Heart left ventricle (tissue), 13 donors: ENCODE data around the gene THAP4.

Experiments
- POLR2A ChIP-seq, 2 donors: fragments of 450-650 bp; IDR thresholded peaks; one replicate each; pipeline ENCODE4 v1.6.1; 2017; ENCODE audit warnings: antibody characterized with exemption in 2 of 2, mild to moderate bottlenecking in 2 of 2, moderate library complexity in 2 of 2
- TF ChIP-seq, protein P1 (sequence below), 12 donors: fragments of 200-600 bp; sonication (generic) in 4 of 12; IDR thresholded peaks; one replicate each; pipeline versions ENCODE4 v1.5.0 to v1.8.0; 2018 to 2022; ENCODE audit warnings: antibody characterized with exemption in 12 of 12, mild to moderate bottlenecking in 5 of 12
- donor health status: ischemic (EF 13 %, LVEDD 7.1; RV severe dilation, severe dysfunction).
- donor health status: DM: no; HTN: yes; CAD: no.
- donor health status: DM: no; HTN: no; CAD: no.
- donor health status: ischemic (EF 25% LVEDD 6.9; RV normal size, moderate dysfunction).
- donor health status: ischemic (EF 25% LVEDD 5.7; RV mildly dilated, moderate dysfunction).
- donor health status: ischemic (EF 35%, LVEDD 5.7; RV mildly dilated, moderate dysfunction).
- donor health status: nonischemic (EF 11% LVEDD 7.7; RV severe dilation, severe dysfunction).
- donor health status: DM: yes; HTN: yes; CAD: no.
- donor health status: PGD.
- donor health status: ischemic (EF 29% LVEDD 5.4; RV normal size, mild dysfunction).
- donor health status: nonischemic (EF 23%, LVEDD 6.1; RV moderate dilation, normal function).

DNA sequence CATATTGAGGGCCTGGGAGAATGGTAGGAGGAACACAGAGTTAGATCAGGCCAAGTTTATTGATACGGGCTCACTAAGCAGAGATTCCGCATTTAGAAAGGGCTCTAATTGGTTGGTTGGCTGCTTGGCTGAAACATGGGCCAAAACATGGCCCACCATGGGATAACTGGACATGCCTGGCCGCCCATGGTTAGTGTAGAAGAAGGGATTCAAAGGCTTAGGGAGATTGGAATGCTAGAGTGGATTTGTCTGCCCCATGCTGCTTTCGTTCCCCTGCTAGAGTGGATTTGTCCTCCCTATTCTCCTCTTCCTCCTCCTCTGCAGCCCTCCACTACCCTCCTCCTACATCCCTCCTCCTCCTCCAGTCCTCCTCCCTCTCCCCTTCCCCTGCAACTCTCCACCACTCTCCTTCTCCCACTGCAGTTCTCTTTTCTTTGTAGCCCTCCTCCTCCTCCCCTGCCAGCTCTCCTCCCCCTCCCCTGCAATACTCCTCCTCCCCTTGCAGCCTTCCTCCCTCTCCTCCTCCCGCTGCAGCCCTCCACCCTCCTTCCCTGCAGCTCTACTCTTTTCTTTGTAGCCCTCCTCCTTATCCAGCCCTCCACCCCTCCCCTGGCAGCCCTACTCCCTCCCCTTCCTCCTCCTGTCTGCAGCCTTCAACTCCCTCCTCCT lies 61.2 kb downstream of the THAP4 start:
- no peak for TF ChIP-seq POLR2A (IDR thresholded peaks at IDR 0.05)
- TF ChIP-seq, protein P1, sequence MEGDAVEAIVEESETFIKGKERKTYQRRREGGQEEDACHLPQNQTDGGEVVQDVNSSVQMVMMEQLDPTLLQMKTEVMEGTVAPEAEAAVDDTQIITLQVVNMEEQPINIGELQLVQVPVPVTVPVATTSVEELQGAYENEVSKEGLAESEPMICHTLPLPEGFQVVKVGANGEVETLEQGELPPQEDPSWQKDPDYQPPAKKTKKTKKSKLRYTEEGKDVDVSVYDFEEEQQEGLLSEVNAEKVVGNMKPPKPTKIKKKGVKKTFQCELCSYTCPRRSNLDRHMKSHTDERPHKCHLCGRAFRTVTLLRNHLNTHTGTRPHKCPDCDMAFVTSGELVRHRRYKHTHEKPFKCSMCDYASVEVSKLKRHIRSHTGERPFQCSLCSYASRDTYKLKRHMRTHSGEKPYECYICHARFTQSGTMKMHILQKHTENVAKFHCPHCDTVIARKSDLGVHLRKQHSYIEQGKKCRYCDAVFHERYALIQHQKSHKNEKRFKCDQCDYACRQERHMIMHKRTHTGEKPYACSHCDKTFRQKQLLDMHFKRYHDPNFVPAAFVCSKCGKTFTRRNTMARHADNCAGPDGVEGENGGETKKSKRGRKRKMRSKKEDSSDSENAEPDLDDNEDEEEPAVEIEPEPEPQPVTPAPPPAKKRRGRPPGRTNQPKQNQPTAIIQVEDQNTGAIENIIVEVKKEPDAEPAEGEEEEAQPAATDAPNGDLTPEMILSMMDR (IDR thresholded peaks at IDR 0.05), result no peak
